HK-2 (cell line): ENCODE measurements around the gene HRK.
"Not testable (repeated sequence)": the region's sequence is repeated elsewhere in the genome, so short reads cannot be mapped to it uniquely, and the experiment has no call there.

Experiments
- DNase-seq: peaks from one replicate; pipeline ENCODE4 v3.0.0-alpha.2; 2018; ENCODE audit not compliant: unreplicated experiment

The HRK gene

DNA sequence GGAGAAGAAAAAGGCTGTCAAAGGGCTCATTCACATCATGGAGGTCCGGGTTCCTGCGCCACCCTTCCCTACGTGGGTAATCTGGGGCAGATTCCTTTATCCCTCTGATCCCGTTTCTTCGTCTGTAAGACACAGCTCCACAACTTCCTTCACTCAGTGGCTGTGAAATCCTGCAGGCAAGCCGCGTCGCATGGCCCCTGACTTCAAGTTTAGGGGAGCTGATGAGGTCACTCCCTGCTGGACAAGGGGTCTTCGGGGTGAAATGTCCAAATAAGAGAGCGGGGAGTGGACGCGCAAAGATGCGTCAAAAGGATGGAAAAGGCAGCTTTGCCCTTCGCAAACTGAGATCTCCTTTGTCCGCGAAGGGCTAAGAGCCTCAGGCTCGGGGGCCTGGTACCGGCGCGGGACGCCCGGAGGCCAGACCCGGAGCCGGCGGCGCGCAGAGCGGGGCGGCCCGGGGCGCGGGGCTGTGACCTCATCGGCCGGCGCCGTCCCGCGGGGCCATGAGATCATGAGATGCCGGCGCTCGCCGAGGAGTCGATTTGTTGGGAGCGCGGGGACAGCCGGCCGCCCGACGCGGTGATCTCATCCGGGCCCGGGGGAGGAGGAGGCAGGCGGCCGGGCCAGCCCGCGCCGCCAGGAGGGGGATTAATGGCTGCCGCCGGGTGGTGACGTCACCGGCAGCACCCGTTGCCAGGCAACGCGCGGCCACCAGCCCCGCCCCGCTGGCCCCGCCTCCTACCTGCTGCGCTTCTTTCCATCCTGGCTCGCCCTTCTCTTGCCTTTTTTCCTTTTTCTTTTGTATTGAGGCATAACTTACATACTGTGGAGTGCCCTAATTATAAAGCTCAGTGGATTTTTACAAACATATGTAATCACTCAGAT lies 62.1 kb downstream of the HRK start:
- DNase-seq, result peak; percentile 91

DNA sequence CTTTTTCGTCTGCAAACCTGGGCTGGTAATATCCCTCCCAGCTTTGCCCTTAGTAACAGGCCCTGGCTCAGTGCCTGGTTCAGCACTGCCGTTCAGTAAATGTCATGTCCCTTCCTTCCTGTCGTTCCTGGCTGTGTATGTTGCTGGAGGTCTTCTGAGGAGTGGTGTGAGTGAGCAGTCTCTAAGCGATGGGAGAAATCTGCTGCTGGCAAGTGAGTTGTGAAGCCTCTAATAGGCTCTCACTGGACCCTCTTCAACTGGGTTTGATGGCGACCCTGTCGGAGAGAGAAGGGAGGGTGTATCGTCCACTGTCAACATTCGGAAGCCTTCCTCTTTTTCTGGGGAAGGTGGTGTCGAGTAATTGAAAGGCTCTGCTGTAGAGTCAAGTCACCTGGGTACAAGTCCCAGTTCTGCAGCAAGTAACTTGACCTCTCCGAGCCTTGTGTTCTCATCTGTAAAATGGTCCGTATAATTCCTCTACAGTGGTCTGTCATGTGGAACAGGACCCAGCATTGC lies 62.8 kb downstream of the HRK start:
- DNase-seq, result peak; percentile 24

DNA sequence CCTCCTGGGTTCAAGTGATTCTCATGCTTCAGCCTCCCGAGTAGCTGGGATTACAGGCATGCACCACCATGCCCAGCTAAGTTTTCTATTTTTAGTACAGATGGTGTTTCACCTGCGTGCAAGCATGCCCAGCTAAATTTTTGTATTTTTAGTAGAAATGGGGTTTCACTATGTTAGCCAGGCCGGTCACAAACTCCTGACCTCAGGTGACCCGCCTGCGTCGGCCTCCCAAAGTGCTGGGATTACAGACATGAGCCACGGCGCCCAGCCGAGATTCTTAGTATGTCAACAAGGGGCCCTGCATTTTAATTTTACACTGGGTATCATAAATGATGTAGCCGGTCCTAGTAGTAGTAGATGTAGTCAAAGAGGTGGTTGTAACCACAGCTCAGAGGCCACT lies 66.5 kb downstream of the HRK start:
- not testable (repeated sequence) for DNase-seq

DNA sequence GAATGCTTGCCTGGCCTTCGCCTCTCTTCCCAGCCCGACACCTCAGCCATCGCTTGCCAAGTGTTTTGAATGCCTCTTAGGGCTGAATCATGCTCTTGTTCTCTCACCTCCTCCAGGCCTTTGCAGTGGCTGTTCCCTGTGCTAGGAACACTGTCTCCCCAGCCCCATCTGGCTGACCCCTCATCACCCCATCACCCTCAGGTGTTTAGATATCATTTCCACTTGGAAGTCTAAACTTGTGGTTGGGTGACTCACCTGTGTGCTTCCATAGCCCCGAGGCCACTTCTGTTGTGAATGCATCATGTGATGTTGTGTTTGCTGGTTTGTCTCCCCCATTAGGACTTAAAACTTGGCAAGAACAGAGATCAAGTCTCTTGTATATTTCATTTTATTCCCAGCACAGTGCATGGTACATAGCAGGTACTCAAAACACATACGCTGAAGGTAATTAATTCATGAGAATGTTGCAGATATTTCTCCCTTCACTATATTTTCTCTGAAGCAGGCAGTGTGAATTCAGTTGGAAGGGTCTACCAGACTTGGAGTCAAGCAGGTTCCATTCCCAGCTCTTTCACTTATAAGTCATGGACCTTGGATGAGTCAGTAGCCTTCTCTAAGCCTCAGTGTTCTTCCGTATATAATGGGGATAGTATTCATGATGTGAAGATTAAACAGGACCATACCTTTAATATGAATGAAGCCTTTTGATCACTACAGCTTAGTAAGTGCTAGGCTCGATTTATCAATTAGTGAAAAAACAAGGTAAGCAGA lies 67.8 kb downstream of the HRK start:
- peak; percentile 15 for DNase-seq

- DNase-seq, result no peak
Observed at GRCh38 chr12:116812238-116812637, 69.0 kb downstream of the HRK start.

DNA sequence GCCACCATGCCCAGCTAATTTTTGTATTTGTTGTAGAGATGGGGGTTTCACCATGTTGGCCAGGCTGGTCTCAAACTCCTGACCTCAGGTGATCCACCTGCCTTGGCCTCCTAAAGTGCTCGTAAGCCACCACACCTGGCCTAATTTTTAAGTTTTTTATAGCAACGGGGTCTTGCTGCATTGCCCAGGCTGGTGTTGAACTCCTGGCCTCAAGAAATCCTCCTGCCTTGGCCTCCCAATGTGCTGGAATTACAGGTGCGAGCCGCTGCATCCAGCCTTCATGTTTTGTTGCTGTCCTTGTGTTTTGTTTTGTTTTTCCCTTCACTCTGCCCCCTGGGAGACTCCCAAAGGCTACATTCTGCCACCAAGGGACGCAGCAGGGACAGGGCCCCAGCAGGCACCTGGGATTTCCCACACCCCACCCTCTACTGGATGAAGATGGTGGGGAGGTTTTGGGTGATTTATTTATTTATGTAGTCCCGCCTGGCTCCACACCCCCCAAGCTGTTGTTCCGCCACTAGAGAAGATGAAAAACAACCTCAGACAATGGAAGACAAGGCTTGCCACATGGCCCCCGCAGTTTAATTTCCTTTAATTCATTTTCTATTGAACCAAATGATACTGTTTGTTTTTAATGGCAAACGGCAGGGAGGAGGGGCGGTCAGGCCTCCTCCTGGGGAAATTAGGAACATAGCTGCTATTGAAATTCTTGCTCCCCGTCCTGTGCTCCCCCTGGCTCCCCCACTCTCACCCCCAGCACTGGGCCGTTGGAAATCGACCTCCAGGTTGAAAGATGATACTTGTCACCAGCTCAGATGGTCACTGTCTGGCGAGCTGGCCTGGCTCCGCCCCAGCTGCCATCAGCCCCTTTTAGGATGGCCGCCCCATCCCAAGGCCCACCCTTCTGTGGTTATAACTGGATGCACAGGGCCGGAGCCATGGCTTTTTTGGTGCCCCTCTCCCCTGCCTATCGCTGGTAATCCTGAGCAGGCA lies 72.8 kb downstream of the HRK start:
- DNase-seq, result no peak

DNA sequence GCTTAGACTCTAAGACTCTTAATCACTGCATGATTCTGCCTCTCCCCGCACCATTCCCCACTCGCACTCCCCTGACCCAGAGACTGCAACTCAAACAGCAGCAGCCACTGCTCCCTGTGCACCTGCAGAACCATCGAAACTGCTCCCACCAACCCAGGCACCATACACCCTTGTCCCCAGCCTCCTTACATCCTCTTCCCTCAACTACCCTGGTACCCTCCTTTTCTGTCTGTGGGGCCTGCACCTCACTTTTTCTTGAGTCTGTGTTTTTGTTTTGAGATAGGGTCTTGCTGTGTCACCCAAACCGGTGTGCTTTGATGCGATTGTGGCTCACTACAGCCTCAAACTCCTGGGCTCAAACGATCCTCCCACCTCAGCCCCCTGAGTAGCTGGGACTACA lies 73.7 kb downstream of the HRK start:
- no peak for DNase-seq

GRCh38 chr12:116806845-116807440 lies 74.3 kb downstream of the HRK start:
- no peak for DNase-seq
